IPS DF 6.9 (cell line): ENCODE results near the gene CHST11.

Source experiments
- DNase-seq: peaks from one replicate; pipeline ENCODE4 v3.0.0-alpha.2; 2013; ENCODE audit warnings: low read depth, low spot score
- H3K27ac ChIP-seq: one replicate; pipeline ENCODE4 v1.5.1; 2013; ENCODE audit warnings: low read length, control low read depth
- H3K27me3 ChIP-seq: 2 replicates; pipeline ENCODE4 v1.6.1; 2013; ENCODE audit warnings: mild to moderate bottlenecking, low read length; ENCODE audit not compliant: control insufficient read depth, insufficient read depth
- H3K36me3 ChIP-seq: 2 replicates; pipeline ENCODE4 v1.6.1; 2013; ENCODE audit warnings: low read length; ENCODE audit not compliant: control insufficient read depth, insufficient read depth
- H3K4me1 ChIP-seq: 2 replicates; pipeline ENCODE4 v1.6.1; 2013; ENCODE audit warnings: low read length; ENCODE audit not compliant: control insufficient read depth, insufficient read depth
- H3K4me3 ChIP-seq: 2 replicates; pipeline ENCODE4 v1.5.1; 2013; ENCODE audit warnings: mild to moderate bottlenecking, low read length
- H3K9me3 ChIP-seq: 2 replicates; pipeline ENCODE4 v1.6.1; 2013; ENCODE audit warnings: low read length, inconsistent platforms; ENCODE audit not compliant: control insufficient read depth, insufficient read depth
- WGBS: extraction: QIAGEN DNeasy Blood & Tissue Kit; methylation state at CpG from one replicate; pipeline ENCODE4 v1.1.7; 2013; ENCODE audit warnings: mixed read lengths, missing lambda C conversion rate; ENCODE audit not compliant: insufficient read length, insufficient coverage; 5-methylcytosine and 5-hydroxymethylcytosine counted together

CHST11 gene

DNA sequence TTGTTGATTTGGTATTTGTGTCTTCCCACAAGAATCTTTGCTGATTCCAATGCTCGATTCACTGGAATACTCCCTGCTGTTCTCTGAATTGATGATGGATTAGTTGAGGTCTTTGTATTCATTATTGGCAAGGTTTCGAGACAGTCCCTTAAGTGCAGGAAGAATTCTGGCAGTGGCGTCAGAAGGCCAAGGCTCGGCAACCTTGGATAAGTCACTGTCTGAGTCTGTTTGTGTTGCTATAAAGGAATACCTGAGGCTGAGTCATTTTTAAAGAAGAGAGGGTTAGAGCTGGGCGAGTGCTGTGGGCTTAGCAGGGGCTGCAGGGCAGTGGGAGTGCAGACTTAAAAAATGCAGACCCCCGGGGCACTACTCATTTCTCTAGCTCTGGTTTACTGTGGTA, 56.9 kb downstream of the CHST11 start:
- 0 out of 2 replicates have a peak, but pooled peaks cover 2% of the 10 kb centered on the region for H3K4me1 ChIP-seq
- H3K27me3 ChIP-seq = no peaks in the 10 kb centered on the region
- H3K4me3 ChIP-seq = no peak overlapping the region
- WGBS = no CpG with 5 or more reads among the region's 6 CpGs
- H3K27ac ChIP-seq = no peak overlapping the region
- no peaks in the 10 kb centered on the region for H3K36me3 ChIP-seq
- H3K9me3 ChIP-seq = no peaks in the 10 kb centered on the region
- no peak for DNase-seq

DNA sequence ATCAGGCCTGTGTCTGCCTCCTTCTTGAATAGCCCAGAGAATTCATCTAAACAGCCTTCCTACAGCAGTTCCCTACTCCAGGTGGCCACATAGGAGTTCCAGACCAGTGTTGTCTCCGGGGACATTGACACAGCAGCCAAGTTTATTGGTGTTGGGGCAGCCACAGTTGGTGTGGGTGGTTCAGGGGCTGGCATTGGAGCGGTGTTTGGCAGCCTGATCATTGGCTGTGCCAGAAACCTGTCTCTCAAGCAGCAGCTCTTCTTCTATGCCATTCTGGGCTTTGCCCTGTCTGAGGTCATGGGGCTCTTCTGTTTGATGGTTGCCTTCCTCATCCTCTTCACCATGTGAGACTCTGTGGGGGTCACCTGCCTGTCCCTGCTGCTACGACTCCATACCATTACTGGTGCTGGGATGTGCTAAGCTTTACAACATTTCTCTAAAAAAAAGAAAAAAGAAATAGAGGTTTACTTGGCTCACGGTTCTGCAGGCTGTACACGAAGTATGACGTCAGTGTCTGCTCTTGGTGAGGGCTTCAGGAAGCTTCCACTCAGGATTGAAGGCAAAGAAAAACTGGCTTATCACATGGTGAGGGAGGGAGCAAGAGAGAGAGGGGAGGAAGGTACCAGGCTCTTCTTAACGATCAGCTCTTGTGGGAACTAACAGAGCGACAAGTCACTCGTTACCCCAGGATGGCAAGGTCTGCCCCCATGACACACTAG, 57.5 kb downstream of the CHST11 start:
- no peaks in the 10 kb centered on the region for H3K9me3 ChIP-seq
- no peak for DNase-seq
- H3K36me3 ChIP-seq = no peaks in the 10 kb centered on the region
- no peaks in the 10 kb centered on the region for H3K27me3 ChIP-seq
- H3K4me1 ChIP-seq = 0 out of 2 replicates have a peak, but pooled peaks cover 2% of the 10 kb centered on the region
- WGBS = no CpG with 5 or more reads among the region's 9 CpGs
- H3K4me3 ChIP-seq = no peak overlapping the region
- no peak overlapping the region for H3K27ac ChIP-seq

DNA sequence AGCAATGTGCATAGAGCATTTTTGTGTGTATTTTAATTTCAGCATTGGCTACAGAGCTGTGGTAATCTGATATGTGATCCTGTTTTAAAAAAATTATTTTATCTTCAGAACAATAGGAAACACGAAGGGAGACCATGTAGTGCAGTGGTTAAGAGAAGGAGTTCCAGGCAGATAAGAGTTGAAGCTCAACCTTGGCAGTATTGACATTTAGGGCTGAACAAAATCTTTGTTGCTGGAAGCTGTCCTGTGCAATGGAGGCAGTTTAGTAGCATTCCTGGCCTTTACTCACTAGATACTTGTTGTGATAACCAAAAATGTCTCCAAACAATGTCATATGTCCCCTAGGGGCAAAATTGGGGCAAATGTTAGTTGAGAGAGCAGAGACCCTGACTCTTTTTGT, 59.2 kb downstream of the CHST11 start:
- WGBS = no CpG with 5 or more reads among the region's 1 CpG

DNA sequence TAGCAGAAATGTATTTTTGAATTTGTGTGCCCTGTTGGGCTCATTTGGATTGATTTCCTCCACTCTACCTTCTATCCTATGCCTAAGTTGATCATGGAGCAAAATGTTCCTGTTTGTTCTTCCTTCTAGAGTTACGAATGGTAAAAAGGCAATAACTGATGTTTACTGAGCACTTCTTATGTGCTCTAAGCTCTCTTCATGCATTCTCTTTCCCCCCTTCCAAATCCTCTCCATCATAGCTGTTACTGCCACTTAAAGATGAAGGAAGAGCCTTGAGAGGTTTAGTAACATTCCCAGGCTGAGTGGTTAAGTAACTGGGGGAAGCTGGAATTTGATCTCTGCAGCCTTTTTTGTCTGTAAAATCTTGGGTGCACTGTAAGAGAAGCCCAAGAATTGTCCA, 60.1 kb downstream of the CHST11 start:
- H3K4me3 ChIP-seq = no peak overlapping the region
- H3K27ac ChIP-seq = no peak overlapping the region
- no peaks in the 10 kb centered on the region for H3K4me1 ChIP-seq
- no peak for DNase-seq
- whole genome bisulfite sequencing = no CpG with 5 or more reads among the region's 1 CpG
- H3K36me3 ChIP-seq = no peaks in the 10 kb centered on the region
- H3K9me3 ChIP-seq = no peaks in the 10 kb centered on the region
- H3K27me3 ChIP-seq = no peaks in the 10 kb centered on the region

More for the DNA sequence above, 59.2 kb downstream of the CHST11 start:
- Histone ChIP-seq H3K36me3 (no peaks in the 10 kb centered on the region), H3K27ac (no peak overlapping the region), H3K4me3 (no peak overlapping the region), H3K9me3 (no peaks in the 10 kb centered on the region), H3K27me3 (no peaks in the 10 kb centered on the region), H3K4me1 (0 out of 2 replicates have a peak, but pooled peaks cover 2% of the 10 kb centered on the region)
- DNase-seq = no peak

DNA sequence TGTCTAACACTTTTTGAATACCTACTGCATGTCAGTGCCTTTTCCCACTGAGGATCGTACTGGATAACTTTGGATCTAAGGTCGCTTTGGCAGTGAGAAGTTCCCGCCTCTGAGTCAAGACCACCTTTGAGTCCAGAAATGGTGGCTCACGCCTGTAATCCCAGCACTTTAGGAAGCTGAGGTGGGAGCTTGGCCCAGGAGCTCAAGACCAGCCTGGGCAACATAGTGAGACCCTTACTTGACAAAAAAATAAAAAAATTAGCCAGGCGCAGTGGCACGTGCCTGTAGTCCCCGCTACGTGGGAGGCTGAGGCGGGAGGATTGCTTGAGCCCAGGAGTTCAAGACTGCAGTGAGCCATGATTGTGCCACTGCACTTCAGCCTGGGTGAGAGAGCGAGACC, 61.1 kb downstream of the CHST11 start:
- Histone ChIP-seq H3K27me3 (no peaks in the 10 kb centered on the region), H3K4me3 (no peak overlapping the region), H3K9me3 (no peaks in the 10 kb centered on the region), H3K36me3 (no peaks in the 10 kb centered on the region), H3K27ac (no peak overlapping the region), H3K4me1 (no peaks in the 10 kb centered on the region)
- no peak for DNase-seq
- no CpG with 5 or more reads among the region's 10 CpGs for WGBS

DNA sequence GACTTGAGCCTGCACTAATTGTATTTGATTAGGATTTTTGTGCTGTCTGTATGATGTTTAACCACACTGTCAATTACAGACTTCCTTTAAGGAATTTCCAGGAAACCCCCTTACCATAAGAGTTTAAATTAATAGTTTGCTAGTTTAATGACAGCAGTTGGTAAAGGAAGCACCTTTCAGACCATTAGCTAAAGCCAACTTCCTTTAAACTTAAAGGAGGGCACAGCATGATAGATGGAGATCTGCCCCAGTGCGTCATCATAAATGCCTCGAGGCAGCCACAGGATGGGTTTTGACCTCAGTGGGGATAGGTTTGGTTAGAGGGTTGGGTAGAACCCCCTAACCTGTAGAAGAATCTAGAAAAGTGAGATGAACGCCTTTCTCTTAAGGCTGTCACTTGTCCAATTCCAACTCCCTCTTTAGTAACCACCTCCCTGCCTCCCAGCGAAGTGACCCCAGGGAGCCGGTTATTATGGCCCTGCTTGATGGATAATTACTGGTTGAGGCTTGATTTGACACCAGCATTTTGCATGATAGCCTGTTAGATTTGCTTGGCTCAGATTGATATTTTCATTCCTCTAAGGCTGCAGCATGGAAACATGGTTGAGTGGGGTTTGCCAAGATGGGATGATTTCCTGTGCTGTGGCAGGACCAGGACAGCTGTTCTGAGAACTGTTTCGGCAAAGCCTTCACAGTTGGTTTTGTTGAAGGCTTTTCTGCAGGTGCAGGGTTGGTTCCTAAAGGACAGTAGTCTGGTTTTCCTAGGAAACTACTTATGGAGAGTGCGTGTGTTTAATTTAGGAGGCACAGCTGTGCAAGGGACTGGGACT, 62.7 kb downstream of the CHST11 start:
- H3K4me1 ChIP-seq = no peaks in the 10 kb centered on the region
- DNase-seq = no peak
- WGBS = no CpG with 5 or more reads among the region's 7 CpGs
- H3K4me3 ChIP-seq = no peak overlapping the region
- H3K27me3 ChIP-seq = no peaks in the 10 kb centered on the region
- no peaks in the 10 kb centered on the region for H3K36me3 ChIP-seq
- H3K9me3 ChIP-seq = no peaks in the 10 kb centered on the region
- H3K27ac ChIP-seq = no peak overlapping the region

DNA sequence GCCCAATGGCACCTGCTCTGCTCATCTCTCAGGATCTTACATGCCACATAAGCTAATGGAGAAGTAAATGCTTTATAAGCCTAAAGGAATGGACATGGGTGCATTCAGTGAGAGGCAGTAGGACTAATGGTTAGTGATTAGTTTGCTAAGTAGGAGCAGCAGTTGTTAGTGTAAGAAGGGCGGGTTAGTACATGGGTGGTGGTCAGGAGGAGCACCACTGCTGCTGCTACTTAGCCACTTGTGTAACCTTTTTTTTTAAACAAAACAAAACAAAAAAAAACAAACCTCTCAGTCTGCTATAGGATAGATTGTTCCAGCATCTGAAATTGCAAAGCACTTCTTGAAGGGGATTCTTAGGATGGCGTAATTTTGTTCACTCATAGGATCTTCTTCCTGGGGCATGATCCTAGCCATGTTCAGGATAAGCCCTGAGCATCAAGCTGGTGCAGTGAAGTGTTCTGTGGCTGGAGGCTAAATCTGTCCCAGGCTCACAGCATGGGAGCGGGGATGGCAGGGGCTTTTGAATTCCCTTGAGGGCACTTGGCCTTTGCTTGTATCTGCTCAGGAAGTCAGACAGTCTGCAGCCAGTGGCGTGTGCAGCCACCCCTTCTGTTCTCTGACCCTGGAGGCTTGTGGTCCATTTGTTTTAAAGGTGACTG, 63.6 kb downstream of the CHST11 start:
- H3K36me3 ChIP-seq = no peaks in the 10 kb centered on the region
- H3K4me3 ChIP-seq = no peak overlapping the region
- no peak overlapping the region for H3K27ac ChIP-seq
- no peaks in the 10 kb centered on the region for H3K4me1 ChIP-seq
- no peaks in the 10 kb centered on the region for H3K9me3 ChIP-seq
- DNase-seq = no peak
- H3K27me3 ChIP-seq = no peaks in the 10 kb centered on the region
- no CpG with 5 or more reads among the region's 4 CpGs for WGBS

DNA sequence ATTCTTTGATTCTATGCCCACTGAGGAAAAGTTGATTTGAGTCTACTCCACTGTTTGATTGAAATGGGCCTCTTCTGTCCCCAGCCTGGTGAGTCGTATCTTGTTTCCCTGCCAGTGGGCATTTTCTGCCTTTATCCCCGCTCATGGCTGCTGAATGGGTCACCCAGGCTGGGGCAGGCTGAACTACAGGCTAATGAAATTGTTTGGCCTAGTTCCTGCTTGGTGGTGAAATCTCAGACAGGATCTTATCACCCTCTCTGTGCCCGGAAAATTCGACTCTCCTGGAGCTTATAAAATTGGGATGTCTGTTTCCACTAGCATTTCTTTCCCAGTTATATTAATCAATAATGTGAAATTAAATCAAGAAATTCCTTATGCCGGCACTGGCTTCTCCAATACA, 65.0 kb downstream of the CHST11 start:
- no peaks in the 10 kb centered on the region; the same call in 1 of the 2 replicates for H3K27me3 ChIP-seq
- no CpG with 5 or more reads among the region's 5 CpGs for WGBS
- H3K36me3 ChIP-seq = no peaks in the 10 kb centered on the region
- H3K4me1 ChIP-seq = peaks cover 3% of the 10 kb centered on the region
- DNase-seq = no peak
- H3K27ac ChIP-seq = no peak overlapping the region
- H3K4me3 ChIP-seq = no peak overlapping the region
- no peaks in the 10 kb centered on the region for H3K9me3 ChIP-seq

DNA sequence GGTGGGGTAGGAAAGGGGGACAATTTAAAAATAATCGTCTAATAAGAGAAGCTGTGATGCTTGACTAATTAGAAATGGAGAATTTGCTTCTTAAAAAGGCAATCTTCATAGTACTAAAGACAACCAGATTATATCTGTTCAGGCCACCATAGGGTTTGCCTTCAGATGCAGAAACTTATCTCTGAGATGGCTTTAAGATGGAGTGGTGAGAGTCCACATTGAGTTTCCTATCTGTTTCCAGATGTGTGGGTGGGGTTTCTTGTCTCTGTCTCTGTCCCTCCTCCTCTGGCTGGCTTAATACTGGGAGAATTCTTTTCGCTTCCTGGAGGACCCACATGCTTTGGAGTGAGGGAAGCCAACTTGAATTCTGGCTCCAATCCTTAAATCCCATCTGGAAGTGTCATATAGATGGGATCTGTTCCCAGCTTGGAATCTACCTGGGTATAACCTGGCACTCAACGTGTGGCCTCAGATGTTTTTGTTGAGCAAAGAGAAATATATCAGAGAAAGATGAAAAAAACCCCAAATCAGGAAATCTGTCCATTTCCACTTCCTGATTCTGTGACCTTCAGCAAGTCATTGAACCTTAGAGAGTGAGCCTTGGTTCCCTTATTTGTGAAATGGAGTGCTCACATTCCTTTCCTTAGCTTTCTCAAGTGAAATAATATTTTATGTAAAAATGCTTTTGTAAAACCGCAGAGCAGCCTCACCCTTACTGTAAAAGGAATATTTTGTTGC, 66.4 kb downstream of the CHST11 start:
- H3K27ac ChIP-seq = no peak overlapping the region
- H3K4me3 ChIP-seq = no peak overlapping the region

More for the DNA sequence above, 66.4 kb downstream of the CHST11 start:
- Histone ChIP-seq H3K4me1 (peaks cover 5% of the 10 kb centered on the region), H3K36me3 (no peaks in the 10 kb centered on the region), H3K9me3 (no peaks in the 10 kb centered on the region), H3K27me3 (no peaks in the 10 kb centered on the region; the same call in 1 of the 2 replicates)
- no peak for DNase-seq
- WGBS = no CpG with 5 or more reads among the region's 4 CpGs
